Naive thymus-derived CD8-positive, alpha-beta T cell (primary cell): ENCODE results near the gene SLC7A14. TPM values are rescaled to one million over a fixed set of nuclear protein-coding genes. Genes with fewer than 3 reads are reported as not detected.

Experiments used
- ATAC-seq, 2 donors: fragments of 150-1000 bp; cut with Tn5 transposase in 1 of 2; sonication (Bioruptor Pico), chemical (Tn5 transposase) in 1 of 2; 1 replicate in 1 of 2; 2 replicates in 1 of 2; pipeline ENCODE4 v1.10.0; 2021; ENCODE audit warnings: mild to moderate bottlenecking in 2 of 2, moderate library complexity in 2 of 2
- POLR2A ChIA-PET: fragments of 350-600 bp; sonication (Branson Sonifier 250); formaldehyde crosslinking; loops from one replicate; lab custom pipeline; 2021; ENCODE audit warnings: antibody characterized with exemption; lab: Charles Lee
- DNase-seq, 10 donors: peaks; one replicate each; pipeline versions ENCODE4 v3.0.0 to v3.0.0-alpha.2; 2020 to 2022
- H3K27ac Mint-ChIP-seq, 10 donors: one replicate each; pipeline ENCODE4 v1.8.0; 2020 to 2022; ENCODE audit warnings: mild to moderate bottlenecking in 10 of 10, mixed read lengths in 10 of 10, moderate library complexity in 4 of 10, inconsistent platforms in 1 of 10
- H3K27me3 Mint-ChIP-seq, 5 donors: one replicate each; pipeline ENCODE4 v1.8.0; 2021 to 2022; ENCODE audit warnings: mixed read lengths in 5 of 5
- H3K36me3 Mint-ChIP-seq, 3 donors: one replicate each; pipeline ENCODE4 v1.8.0; 2020 to 2022; ENCODE audit warnings: mixed read lengths in 3 of 3, mild to moderate bottlenecking in 2 of 3, inconsistent platforms in 1 of 3
- H3K4me1 Mint-ChIP-seq, 4 donors: one replicate each; pipeline ENCODE4 v1.8.0; 2021 to 2022; ENCODE audit warnings: mixed read lengths in 4 of 4
- H3K4me3 Mint-ChIP-seq, 10 donors: one replicate each; pipeline ENCODE4 v1.8.0; 2020 to 2022; ENCODE audit warnings: mild to moderate bottlenecking in 10 of 10, mixed read lengths in 10 of 10, moderate library complexity in 6 of 10, inconsistent platforms in 1 of 10
- H3K9me3 Mint-ChIP-seq, 9 donors: one replicate each; pipeline ENCODE4 v1.8.0; 2020 to 2022; ENCODE audit warnings: mixed read lengths in 9 of 9, mild to moderate bottlenecking in 3 of 9, inconsistent platforms in 1 of 9, moderate library complexity in 1 of 9
- polyA plus RNA-seq, 3 donors: library from polyadenylated mRNA; unstranded; fragments of 300-500 nt; fragmentation: Illumina TruSeq; gene quantifications; one replicate each; pipeline ENCODE4 v1.2.3, GENCODE V29; 2021
- total RNA-seq, 8 experiments: library from RNA in 2 of 8; stranded (reverse) in 2 of 8; gene quantifications; one replicate each; pipeline ENCODE4 v1.2.3 and lab custom pipeline; 2021 to 2026

The SLC7A14 gene
- total and polyA plus RNA-seq, 5 experiments from 2014 or later, result not detected

DNA sequence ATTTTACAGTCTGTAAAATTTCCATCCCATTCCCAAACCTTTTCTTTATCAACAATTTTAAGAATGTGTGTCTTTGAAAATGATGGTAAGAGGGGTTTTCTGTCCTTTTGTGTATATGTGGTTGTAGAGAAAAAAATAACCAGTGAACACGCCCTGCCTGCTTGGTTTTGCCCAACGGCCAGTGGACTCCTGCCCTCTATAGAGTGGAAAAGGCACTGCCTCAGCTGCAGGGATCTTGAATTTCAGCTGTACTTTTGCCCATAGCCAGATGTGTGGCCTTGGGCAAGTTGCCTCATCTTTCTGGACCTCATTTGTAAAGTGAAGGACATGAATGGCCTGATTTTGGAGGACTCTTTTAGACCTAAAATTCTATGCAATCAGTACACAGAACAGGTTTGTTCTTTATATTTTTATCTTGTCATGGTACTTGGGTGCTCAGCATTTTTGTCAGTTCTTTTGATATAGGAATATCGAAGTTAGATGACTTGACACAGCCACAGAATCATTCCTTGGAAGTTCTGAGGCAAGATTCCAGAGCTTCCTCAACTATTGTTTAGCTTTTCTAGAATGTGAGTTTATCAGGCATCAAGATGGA is 86.2 kb downstream of the SLC7A14 start:
- Mint-ChIP-seq H3K27me3 (peaks cover 0 to 8% (median 5%) of the 10 kb centered on the region in 5 donors), H3K9me3 (no peaks in the 10 kb centered on the region), H3K36me3 (no peaks in the 10 kb centered on the region), H3K27ac (no peak overlapping the region), H3K4me1 (no peaks in the 10 kb centered on the region), H3K4me3 (no peak overlapping the region)
- POLR2A ChIA-PET, result no interaction called here
- ATAC-seq, result no peak
- no peak for DNase-seq

DNA sequence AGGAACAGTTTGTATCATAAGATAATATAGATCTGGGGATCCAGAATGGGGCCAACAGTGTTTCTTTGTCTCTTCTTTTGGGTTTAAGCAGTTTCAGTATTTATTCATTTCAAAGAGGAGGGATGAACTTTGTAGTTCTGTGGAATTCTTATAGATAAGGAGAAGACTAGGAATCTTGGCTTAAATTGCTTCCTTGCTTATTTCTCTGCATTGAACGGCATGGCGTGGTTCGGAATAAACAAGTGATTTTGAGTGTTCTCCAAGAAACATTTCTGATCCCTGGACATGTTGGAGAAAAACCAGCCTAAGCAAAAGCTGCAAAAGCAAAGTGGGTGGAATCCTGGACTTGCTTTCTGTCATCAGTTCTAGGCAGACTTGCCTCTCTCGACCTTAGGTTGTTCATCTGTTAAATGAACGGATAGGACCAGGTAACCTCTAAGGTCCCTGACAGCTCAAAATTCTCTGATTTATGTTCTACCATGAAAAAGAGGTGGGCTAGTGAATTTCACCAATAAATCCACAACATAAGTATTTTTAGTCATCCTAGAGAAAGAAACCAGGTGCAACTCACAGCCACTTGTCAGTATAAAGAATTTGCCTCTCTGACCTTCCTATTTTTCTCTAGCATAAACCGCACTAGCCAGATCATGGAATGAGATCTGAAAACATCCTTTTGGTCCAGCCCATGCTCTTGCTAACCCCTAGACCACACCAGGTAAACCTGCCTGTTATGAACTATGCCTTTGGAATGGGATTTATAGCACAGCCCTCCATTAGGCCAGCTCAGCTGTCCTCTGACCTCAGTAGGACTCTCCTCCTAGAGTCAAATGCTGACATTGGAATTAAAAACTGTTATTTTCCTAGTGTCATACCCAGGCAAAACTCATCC is 88.4 kb downstream of the SLC7A14 start:
- no peak overlapping the region for H3K4me3 Mint-ChIP-seq
- no peaks in the 10 kb centered on the region for H3K36me3 Mint-ChIP-seq
- peaks cover 0 to 8% (median 5%) of the 10 kb centered on the region in 5 donors for H3K27me3 Mint-ChIP-seq

DNA sequence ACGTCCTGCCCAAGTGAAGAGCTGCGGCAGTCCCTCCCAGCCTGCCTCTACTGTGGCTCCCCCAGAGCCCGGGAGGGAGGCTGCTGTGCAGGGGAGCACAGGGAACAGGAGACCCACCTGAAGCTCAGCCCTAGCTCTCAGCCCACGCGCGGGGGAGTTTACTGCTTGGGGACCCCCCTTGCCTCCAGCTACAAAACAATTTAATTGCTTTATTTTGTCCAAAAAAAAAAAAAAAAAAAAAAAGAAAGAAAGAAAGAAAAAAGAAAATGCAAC is 89.1 kb downstream of the SLC7A14 start:
- POLR2A ChIA-PET, result no interaction called here
- no peak overlapping the region for H3K27ac Mint-ChIP-seq
- H3K9me3 Mint-ChIP-seq, result no peaks in the 10 kb centered on the region
- H3K4me3 Mint-ChIP-seq, result no peak overlapping the region
- H3K4me1 Mint-ChIP-seq, result no peaks in the 10 kb centered on the region
- H3K36me3 Mint-ChIP-seq, result no peaks in the 10 kb centered on the region
- no peak for DNase-seq
- ATAC-seq, result no peak
- H3K27me3 Mint-ChIP-seq, result peaks cover 0 to 8% (median 5%) of the 10 kb centered on the region in 5 donors

More for the DNA sequence above, 88.4 kb downstream of the SLC7A14 start:
- POLR2A ChIA-PET, result no interaction called here
- Mint-ChIP-seq H3K9me3 (no peaks in the 10 kb centered on the region), H3K27ac (no peak overlapping the region), H3K4me1 (no peaks in the 10 kb centered on the region)
- DNase-seq, result no peak
- no peak for ATAC-seq

DNA sequence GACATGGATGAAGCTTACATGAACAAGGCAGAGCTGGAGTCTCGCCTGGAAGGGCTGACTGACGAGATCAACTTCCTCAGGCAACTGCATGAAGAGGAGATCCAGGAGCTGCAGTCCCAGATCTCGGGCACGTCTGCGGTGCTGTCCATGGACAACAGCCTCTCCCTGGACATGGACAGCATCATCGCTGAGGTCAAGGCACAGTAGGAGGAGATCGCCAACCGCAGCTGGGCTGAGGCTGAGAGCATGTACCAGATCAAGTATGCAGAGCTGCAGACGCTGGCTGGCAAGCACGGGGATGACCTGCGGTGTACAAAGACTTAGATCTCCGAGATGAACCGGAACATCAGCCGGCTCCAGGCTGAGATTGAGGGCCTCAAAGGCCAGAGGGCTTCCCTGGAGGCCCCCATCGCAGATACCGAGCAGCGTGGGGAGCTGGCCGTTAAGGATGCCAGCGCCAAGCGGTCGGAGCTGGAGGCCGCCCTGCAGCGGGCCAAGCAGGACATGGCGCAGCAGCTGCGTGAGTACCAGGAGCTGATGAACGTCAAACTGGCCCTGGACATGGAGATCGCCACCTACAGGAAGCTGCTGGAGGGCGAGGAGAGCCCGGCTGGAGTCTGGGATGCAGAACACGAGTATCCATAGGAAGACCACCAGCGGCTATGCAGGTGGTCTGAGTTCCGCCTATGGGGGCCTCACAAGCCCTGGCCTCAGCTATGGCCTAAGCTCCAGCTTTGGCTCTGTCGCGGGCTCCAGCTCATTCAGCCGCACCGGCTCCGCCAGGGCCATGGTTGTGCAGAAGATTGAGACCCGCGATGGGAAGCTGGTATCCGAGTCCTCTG is 89.6 kb downstream of the SLC7A14 start:
- no peak overlapping the region for H3K27ac Mint-ChIP-seq
- H3K4me3 Mint-ChIP-seq, result no peak overlapping the region
- POLR2A ChIA-PET, result no interaction called here
- no peak for ATAC-seq
- H3K9me3 Mint-ChIP-seq, result no peaks in the 10 kb centered on the region
- no peaks in the 10 kb centered on the region for H3K4me1 Mint-ChIP-seq
- no peaks in the 10 kb centered on the region for H3K36me3 Mint-ChIP-seq
- no peak for DNase-seq
- peaks cover 0 to 8% (median 5%) of the 10 kb centered on the region in 5 donors for H3K27me3 Mint-ChIP-seq

DNA sequence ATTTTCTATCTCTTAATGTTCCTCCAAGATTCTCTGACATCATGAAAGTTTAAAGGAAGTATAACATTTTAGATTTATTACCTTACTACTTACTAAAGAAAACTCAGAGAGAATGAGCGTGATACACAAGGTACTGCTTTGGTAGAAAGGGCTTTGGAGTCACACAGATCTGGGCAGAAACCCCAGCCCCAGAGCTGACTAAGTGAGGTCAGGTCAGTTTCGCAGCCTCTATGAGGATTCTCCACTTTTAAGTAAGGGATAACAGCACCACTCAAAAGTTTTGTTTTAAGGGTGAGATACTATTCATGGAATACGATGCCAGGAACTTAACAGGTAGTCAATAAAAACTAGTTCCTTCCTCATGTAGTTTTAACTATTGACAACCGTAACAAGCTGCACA is 91.1 kb downstream of the SLC7A14 start:
- DNase-seq, result no peak
- no peak for ATAC-seq
- no peak overlapping the region for H3K4me3 Mint-ChIP-seq
- H3K36me3 Mint-ChIP-seq, result no peaks in the 10 kb centered on the region
- no peaks in the 10 kb centered on the region for H3K4me1 Mint-ChIP-seq
- peaks cover 0 to 8% (median 5%) of the 10 kb centered on the region in 5 donors for H3K27me3 Mint-ChIP-seq
- H3K9me3 Mint-ChIP-seq, result no peaks in the 10 kb centered on the region
- POLR2A ChIA-PET, result no interaction called here
- H3K27ac Mint-ChIP-seq, result no peak overlapping the region

DNA sequence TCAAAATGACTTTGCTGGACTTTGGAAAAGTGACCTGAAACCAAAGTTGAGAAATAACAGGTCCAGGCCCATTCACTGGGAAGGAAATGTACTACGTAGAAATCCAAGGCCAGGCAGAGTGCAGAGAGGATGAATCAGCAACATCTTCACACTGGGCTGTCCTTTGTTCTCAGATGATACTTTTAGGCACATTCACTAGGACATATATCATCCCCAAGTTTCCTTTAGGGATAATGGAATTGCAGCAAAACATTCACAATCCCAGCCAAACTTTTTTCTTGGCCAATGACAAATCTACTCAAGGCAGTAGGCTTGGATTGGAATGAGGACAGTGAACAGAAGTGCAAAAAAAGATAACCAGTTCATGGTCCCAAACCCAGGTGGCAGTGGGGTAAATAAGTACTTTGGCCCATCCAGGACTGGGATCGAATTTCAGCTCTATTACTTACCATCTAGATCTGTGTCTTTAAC is 92.1 kb downstream of the SLC7A14 start:
- POLR2A ChIA-PET, result no interaction called here
- Mint-ChIP-seq H3K27ac (no peak overlapping the region), H3K9me3 (no peaks in the 10 kb centered on the region), H3K36me3 (no peaks in the 10 kb centered on the region), H3K4me3 (no peak overlapping the region), H3K4me1 (no peaks in the 10 kb centered on the region), H3K27me3 (peaks cover 0 to 8% (median 4%) of the 10 kb centered on the region in 5 donors)
- ATAC-seq (no peak), DNase-seq (no peak)

DNA sequence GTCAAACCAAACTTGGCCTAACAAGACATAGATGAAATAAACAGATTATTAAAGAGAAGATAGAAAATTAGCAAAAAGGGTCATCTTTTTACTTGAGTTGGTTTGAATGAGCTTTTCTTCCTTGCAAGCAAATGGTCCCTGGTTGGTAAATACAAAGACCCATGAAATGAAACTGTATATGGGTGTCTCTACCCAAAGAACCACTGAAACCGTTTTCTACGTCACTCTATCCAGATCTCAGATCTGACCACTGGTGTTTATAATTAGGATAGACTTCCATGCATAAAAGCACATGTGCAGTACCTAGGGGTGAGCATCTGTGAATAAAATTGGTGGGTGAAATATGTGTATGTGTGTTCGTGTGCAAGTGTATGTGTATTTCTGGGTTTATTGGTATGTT is 94.0 kb downstream of the SLC7A14 start:
- H3K4me1 Mint-ChIP-seq, result no peaks in the 10 kb centered on the region
- H3K9me3 Mint-ChIP-seq, result no peaks in the 10 kb centered on the region
- H3K27me3 Mint-ChIP-seq, result peaks cover 0 to 14% (median 5%) of the 10 kb centered on the region in 5 donors
- no peaks in the 10 kb centered on the region for H3K36me3 Mint-ChIP-seq
- DNase-seq (no peak), ATAC-seq (no peak)
- POLR2A ChIA-PET, result no interaction called here
- no peak overlapping the region for H3K27ac Mint-ChIP-seq
- H3K4me3 Mint-ChIP-seq, result no peak overlapping the region

DNA sequence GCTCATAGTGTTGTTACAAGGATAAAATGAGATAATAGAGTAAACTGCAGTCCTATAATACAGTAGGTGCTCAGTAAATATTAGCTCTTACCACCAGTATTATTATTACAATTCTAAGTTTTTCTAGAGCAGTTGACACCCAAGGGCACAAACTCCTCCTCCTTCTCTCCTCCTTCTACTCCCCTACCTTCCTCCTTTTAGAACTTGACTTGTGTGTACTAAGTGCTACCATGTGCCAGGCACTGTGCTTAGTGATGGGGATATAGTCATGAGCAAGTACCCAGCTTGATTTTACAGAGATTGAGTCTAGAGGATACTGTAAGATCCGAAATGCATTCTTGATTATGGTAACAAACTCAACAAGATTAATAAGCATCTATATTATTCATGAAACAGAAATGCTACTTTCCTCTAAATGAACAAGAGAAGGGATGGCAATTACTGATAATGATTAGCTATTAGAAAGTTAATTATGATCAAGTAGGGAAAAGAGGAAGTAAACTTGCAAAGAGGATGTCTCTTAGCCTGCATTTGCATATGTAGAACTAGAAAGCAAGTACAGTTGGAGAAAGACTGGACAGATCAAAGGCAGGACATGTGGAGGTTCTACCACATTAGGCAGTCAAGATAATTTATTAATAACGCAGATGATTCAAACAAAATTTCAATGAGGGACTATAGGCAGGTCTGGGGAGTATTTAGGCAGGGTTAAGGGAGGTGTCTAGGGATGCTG is 94.9 kb downstream of the SLC7A14 start:
- POLR2A ChIA-PET, result no interaction called here
- H3K9me3 Mint-ChIP-seq, result no peaks in the 10 kb centered on the region
- no peaks in the 10 kb centered on the region for H3K4me1 Mint-ChIP-seq
- peaks cover 4 to 19% (median 8%) of the 10 kb centered on the region in 5 donors for H3K27me3 Mint-ChIP-seq
- H3K4me3 Mint-ChIP-seq, result no peak overlapping the region
- ATAC-seq, result no peak
- no peaks in the 10 kb centered on the region for H3K36me3 Mint-ChIP-seq
- H3K27ac Mint-ChIP-seq, result no peak overlapping the region
- no peak for DNase-seq

DNA sequence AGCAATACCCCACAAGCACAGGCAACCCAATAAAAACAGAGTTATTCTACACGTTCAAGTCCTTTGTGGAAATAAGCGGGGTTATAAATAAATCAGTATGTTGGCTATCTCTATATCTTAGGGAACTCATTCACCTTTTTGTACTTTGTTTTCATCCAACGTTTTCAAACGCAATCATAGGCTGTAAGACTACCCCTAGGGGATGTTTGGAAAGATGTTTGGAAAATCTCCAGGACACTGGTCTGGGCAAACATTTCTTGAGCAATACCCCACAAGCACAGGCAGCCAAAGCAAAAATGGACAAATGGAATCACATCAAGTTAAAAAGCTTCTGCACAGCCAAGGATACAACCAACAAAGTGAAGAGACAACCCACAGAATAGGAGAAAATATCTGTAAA is 97.1 kb downstream of the SLC7A14 start:
- H3K27me3 Mint-ChIP-seq, result peaks cover 7 to 17% (median 9%) of the 10 kb centered on the region in 5 donors
- no peaks in the 10 kb centered on the region for H3K4me1 Mint-ChIP-seq
- ATAC-seq (no peak), DNase-seq (no peak)
- H3K36me3 Mint-ChIP-seq, result no peaks in the 10 kb centered on the region
- POLR2A ChIA-PET, result no interaction called here
- H3K27ac Mint-ChIP-seq, result no peak overlapping the region
- H3K4me3 Mint-ChIP-seq, result no peak overlapping the region
- no peaks in the 10 kb centered on the region for H3K9me3 Mint-ChIP-seq

DNA sequence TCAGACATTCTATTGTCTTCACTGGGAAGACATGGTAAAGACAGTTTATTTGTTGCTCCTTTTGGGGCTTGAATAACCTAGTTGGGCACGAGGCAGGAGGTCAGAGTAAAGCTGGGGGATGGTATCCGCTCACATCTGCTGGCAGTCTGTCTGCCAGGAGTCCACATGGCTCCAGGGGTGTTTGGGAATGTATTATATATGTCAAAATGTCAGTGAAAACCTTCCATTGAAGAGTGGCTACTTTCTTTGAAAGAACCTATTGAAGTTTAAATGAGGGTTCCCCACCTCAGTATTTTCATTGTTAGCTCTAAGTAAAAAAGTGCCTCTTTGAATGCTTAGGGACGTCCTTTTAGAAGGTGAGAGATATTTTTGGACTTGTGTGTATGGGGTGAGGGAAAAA is 98.8 kb downstream of the SLC7A14 start:
- DNase-seq (no peak), ATAC-seq (no peak)
- no peaks in the 10 kb centered on the region for H3K36me3 Mint-ChIP-seq
- POLR2A ChIA-PET, result no interaction called here
- H3K27ac Mint-ChIP-seq, result no peak overlapping the region
- H3K27me3 Mint-ChIP-seq, result peaks cover 7 to 17% (median 9%) of the 10 kb centered on the region in 5 donors
- no peak overlapping the region for H3K4me3 Mint-ChIP-seq
- H3K9me3 Mint-ChIP-seq, result no peaks in the 10 kb centered on the region
- no peaks in the 10 kb centered on the region for H3K4me1 Mint-ChIP-seq

DNA sequence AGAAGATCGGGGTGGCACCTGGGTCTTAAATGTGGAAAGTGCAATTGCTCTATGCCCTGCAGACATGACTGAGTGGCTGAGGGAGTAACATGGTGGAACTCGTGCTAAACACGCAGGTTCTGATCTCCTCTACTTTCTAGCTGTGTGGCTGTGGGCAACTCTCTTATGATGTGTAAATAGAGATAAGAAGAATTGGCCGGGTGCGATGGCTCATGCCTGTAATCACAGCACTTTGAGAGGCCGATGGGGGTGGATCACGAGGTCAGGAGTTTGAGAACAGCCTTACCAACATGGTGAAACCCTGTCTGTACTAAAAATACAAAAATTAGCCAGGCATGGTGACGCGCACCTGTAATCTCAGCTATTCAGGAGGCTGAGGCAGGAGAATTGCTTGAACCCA is 99.5 kb downstream of the SLC7A14 start:
- H3K4me1 Mint-ChIP-seq, result no peaks in the 10 kb centered on the region
- POLR2A ChIA-PET, result no interaction called here
- H3K9me3 Mint-ChIP-seq, result no peaks in the 10 kb centered on the region
- no peak overlapping the region for H3K27ac Mint-ChIP-seq
- DNase-seq (no peak), ATAC-seq (no peak)
- H3K36me3 Mint-ChIP-seq, result no peaks in the 10 kb centered on the region
- no peak overlapping the region for H3K4me3 Mint-ChIP-seq
- peaks cover 7 to 17% (median 9%) of the 10 kb centered on the region in 5 donors for H3K27me3 Mint-ChIP-seq

DNA sequence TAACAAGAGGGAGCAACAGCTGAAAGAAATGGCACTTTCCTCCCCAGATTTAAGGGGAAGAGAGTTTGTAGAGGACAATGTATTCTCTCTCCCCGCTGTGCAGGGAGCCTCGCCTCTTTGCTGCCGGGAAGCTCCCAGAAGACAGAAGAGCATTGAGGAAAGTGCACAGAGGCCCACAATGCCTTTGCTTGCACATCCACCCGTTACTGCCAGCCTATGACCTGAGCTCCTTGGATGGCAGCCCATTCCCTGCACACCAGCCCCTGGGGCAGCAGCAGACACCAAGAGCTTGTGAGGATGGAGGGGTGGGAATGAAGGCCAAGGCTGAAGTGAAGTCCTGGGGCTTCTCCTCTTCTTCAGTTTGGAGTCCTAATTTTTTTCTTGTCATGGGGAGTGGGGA is 100.2 kb downstream of the SLC7A14 start:
- Mint-ChIP-seq H3K4me1 (no peaks in the 10 kb centered on the region), H3K4me3 (no peak overlapping the region), H3K27ac (no peak overlapping the region), H3K27me3 (peaks cover 7 to 17% (median 9%) of the 10 kb centered on the region in 5 donors), H3K36me3 (no peaks in the 10 kb centered on the region), H3K9me3 (no peaks in the 10 kb centered on the region)
- POLR2A ChIA-PET, result no interaction called here
- ATAC-seq (no peak), DNase-seq (no peak)
